HG03103 (cell line): ENCODE measurements around the gene ASB1.

ENCODE experiments used
- ATAC-seq: cut with Tn5 transposase; IDR thresholded peaks from one replicate; pipeline ENCODE4 v1.9.1; 2021; ENCODE audit warnings: low read depth; ENCODE audit not compliant: unreplicated experiment

ASB1 gene, protein sequence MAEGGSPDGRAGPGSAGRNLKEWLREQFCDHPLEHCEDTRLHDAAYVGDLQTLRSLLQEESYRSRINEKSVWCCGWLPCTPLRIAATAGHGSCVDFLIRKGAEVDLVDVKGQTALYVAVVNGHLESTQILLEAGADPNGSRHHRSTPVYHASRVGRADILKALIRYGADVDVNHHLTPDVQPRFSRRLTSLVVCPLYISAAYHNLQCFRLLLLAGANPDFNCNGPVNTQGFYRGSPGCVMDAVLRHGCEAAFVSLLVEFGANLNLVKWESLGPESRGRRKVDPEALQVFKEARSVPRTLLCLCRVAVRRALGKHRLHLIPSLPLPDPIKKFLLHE

DNA sequence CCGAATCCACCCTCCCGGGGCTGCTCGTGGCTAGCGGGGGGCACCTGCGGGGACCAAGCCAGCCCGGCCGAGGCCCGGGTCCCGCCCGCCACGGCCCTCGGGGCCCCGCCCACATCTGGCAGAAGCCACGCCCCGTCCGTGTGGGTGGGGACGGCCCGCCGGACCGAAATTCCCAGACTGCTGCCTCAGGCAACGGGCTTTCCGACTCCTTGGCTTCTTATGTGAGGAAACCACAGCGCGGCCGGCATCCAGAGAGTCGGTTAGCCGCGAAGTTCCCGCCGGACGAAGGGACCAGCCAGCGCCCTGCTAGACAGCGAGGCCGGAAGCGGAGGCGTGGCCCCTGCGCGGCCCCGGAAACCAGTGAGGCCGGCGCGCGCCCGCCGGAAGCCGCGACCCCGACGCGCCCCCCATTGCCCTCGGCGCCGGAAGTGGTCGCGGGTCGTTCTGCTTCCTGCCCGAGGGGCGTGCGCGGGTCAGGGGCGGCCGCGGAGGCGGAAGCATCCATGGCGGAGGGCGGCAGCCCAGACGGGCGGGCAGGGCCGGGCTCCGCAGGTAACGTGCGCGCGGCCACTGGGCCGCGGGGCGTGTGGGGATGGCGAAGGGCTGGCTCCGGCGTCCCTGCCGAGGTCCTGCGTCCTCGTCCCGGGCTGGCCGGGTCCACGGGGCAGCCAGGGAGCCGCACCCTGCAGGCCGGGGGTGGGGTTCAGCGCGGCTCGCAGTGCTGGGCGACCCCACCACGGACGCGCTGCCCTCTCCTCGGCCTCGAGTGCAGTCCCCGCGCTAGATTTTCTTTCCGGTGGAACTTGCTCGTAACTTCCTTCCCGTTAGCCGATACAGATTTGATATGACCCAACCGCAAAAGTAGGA lies at the start of gene ASB1:
ASB1 (plus strand) TSS at position 360 of the 867 bp plus-strand sequence; CDS start at position 504, 144 bp downstream.
- ATAC-seq: peak; percentile 78

DNA sequence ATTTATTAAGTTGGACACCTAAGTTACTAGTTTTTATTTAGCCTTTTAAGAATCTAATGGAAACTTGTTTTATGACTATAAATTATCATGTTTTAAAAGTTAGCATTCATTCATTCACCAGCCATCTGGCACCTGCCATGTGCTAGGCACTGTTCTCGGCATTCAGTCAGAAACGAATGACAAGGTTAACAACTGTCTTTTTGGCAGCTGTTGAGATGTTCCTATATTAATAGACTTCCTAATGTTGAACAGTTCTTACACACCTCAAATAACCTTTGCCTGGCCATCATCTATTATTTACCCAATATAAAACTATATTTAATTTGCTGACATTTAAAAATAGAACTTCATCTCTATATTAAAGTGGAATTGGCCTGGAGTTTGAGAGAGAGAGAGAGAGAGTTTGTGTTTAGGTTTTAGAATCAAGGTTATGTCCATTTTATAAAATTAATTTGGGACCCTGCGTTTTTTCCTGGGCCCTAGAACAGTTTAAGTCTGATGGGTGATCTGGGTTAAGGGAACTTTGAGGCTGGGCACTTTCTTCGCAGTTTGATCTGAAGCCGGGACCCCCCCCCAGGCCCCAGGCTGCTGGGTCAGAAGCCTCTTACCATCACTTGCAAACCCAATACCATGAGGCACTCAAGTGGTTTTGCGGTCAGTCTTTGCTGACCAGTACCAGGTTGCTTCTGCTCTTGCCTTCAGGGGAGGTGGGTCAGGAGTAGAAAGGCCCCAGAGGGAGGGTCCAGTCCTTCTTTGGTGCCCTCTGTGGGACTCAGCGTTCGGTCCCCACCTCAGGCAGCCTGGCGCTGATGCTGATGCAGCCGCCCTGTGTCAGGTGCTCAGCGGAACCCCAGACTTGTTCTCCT lies 48.3 kb upstream of the ASB1 start:
- no peak for ATAC-seq

DNA sequence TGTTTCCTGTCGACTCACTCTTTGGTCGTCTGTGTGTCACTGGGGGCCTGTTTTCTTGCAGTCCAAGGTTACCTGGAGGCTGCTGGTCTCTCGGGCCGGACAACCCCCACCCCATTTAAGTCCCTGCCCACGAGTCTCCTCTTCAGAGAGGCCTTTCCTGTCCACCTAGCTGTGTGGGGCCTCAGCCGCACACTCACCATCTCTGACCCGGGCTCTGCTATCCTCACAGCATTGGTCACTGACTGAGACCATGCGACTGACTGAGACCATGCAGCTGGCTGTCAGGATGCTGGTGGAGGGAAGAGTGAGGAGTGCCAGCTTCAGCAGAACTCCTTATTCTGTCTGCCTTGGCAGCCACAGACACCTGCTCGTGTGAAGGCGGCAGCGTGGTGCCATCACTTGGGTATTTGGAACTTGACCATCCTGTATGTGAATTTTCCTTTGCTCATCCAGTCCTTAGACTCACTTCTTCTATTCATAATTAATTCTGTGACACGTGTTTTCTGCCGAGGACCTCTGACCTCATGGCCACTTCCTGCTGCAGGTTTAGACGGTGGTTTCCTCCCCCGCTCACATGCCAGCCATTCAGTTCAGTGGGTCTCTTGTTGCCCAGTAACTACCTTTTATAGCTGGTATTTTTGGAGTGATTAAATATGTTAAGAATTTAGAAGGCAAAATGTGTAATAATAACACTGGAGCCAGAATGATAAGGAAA lies 47.5 kb upstream of the ASB1 start:
- no peak for ATAC-seq

DNA sequence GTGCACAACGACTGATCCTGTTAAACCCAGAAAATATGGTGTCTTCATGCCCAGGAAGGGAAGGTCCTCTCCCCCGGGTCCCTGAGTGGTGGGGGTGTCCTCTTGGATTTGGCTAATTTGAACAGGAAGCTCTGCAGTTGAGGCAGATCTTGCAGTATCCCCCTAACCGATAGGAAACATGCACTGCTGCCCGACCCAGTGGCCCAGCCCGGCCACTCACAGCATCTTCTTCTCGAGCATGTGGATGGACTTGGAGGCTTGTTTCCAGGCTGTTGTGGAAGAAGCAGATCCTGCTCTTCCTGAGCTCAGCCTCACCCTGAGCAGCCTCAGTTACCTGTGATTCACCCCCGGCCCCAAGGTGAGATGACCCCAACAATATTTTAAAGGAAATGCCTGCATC lies 46.4 kb upstream of the ASB1 start:
- no peak for ATAC-seq

DNA sequence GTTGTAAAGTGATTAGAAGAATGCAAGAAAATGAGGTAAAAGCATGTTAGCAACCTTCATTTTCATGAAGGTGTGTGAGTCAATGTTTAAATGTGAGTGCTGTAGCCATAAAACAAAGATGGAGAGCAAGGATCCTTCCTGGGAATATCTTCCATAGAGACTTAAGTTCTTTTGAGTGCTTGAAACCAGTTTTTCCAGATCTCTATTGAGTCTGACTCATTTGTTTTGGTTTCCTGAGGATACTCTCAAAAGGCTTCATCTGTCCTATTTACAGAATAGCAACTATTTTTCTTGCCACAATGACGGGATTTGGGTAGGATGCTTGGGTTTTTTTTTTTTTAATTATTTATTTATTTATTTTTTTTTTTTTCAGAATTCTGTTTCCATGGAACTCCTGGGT lies 45.9 kb upstream of the ASB1 start:
- no peak for ATAC-seq

DNA sequence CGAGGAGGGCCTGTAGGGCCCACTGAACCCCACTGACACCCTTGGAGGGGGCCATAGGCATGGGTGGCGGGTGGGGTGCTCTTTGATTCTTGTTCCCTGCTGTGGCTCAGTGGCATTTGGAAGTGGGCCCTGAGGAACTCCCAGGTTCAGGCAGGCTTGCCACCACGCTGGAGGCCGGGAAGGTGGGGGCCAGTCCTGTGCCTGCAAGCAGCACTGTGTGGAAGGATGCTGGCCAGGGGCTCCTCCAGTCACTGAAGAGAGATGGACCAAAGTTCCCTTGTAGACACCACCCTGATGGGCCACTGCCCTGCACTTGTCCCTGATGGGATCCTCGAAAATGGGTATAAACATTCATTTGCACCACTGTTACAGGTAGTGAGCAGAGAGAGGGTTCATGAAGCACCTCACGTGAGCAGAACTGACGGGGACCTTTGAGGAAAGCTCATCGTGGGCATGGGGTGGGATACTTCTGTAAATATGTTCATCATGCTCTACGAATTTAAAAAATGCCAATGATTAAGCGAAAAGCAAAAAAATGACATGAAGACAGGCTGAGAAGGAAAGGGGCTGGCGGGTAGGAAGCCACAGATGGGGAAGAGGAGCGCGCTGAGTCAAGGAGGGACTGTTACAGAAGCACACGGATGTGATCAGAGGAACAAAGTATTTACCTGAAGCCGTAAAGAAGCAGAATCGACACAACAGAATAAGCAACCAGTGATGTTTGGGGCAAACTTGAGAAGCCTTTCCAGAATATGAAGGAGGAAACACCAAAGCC lies 45.2 kb upstream of the ASB1 start:
- ATAC-seq: no peak

DNA sequence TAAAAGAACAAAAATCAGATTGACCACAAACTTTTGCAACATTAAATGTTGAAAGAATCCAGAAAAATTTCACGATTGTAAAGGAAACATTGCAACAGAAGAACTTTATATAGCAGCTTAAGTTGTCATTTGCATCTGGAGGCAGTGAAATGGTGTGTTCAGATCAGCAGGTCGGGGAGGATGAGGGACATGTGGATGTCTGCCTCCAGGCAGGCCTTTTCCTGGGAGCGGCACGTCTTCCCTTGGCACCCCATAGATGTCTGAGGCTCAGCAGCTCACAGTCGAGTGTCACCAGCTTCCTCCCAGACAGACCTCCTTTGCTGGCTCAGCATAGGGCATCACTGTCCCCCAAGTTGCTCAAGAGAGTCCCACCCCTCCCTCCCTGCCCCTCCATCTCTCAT lies 44.3 kb upstream of the ASB1 start:
- no peak for ATAC-seq

DNA sequence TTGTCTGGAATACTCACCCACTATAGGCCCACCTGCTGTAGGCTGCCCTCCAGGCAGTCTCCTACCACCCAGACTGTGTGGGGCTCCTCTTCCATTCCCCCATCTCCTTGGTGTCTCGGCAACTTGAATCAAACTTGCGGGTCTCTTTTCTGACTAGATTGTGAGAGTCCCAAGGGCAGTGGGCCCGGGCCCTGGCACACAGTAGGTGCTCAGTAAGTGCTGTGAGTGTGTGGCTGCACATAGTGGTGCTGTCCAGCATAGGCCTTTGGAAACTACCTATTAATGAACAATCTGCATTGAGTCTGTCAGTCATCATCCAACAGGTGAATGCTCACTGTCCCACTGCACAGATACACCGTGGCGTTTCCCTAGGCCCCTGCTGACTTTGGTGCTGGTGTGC lies 43.6 kb upstream of the ASB1 start:
- no peak for ATAC-seq

DNA sequence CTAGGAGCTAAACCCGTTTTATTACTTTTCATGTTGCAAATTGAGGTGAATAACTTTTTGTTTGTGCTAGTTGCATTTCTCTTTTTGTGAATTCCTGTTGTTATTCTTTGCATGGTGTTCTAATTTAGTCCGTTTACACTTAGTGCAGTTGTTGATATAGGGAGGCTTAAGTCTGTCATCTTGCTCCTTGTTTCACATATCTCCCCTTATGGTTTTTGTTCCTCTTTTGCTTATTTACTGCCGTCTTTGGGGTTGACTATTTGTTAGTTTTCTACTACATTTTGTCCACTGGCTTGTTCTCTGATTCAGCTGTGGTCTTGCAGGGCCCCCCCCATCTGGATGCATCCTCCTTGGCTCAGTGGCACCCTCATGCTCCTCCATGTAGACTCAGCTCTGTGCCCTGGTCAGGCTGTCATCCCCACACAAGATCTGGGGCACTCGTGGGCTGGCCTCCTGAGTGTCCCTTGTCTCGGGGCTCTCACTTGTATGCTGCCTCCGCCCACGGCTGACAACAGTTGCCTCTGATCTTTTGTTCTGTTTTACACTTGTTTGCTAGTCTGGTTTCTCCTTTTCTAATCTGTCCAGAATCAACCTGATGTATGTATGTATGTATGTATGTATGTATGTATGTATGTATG lies 42.9 kb upstream of the ASB1 start:
- ATAC-seq: no peak

DNA sequence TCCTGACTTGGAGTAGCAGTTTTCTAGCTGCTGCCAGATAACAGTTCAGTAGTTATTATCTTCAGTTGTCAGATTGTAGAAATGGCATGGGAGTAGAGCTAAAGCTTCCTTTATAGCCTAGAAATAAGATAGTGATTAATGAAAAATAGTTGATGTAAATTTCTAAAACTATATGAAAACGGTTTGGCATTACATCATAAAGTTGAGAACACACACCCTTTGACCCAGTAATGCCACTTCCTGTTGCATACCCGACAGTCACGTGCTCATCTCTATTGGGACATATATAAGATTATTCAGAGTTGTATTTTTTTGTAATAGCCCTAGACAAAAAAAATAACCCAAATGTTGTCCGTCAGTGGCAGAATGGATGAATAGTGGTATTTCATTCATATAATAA lies 39.4 kb upstream of the ASB1 start:
- ATAC-seq: no peak

DNA sequence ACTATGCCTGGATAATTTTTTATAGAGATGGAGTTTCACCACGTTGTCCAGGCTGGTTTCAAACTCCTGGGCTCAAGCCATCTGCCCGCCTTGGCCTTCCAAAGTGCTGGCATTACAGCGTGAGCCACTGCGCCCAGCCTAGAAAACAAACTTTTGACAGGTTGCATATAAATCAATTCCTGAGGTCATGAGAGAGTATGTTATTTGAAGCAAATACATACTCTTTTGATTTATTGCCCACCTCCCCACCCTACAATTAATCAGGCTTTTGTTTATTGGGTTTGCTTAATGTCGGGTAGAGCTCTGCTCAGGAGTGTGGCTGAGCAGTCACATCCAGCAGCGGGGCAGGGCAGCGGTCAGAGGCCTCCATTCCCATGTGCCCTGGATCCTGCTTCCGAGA lies 37.9 kb upstream of the ASB1 start:
- ATAC-seq: no peak

DNA sequence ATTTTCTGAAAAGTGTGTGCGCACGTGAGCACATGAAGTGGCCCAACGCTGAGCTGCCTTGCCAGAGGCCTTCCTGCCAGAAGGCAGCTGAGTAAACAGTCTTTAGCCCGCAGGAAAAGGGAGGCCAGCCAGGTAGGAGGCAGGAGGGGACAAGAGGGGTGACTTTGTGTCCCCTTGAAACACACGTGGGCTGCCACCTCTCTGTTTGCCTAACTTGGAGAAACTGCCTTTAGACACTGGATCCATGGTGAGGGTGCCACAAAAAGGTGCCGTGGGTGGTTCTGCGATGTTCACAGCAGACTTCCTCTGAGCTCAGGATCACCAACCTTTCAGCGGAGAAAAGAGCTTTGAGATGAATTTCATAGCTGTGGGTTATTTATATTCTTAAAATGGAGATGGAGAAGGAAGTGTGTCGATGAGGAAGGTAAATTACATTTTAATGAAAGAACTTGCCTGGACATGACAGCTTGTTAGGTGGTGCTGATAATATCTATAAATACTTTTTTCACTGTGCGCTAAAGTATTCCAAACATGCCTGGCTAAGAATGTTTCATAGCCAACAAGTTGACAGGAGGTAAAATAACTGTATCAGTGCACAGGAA lies 36.6 kb upstream of the ASB1 start:
- no peak for ATAC-seq

DNA sequence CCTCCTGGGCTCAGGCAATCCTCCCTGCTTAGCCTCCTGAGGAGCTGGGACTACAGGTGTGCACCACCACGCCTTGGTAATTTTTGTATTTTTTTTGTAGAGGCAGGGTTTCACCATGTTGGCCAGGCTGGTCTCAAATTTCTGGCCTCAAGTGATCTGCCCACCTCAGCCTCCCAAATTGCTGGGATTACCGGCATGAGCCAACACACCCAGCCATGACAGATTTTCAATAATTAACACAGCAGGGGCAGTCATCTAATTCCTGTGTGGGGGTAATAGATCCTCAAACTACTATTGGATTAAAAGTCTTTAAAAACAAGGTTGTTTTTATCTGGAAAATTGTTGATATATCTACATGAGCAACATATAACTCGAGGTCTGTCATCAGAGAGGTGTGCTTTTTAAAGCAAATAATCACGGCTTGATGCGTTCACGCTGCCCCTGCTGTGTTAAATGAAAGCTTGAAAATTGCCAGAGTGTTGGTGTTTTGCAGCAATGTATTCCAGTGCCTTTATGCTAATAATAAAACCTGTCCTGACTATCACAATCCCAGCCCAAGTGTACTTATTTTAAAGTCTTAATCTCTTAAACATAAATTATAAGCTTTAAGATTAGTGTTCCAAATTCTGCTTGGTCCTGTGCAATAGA lies 35.6 kb upstream of the ASB1 start:
- no peak for ATAC-seq

DNA sequence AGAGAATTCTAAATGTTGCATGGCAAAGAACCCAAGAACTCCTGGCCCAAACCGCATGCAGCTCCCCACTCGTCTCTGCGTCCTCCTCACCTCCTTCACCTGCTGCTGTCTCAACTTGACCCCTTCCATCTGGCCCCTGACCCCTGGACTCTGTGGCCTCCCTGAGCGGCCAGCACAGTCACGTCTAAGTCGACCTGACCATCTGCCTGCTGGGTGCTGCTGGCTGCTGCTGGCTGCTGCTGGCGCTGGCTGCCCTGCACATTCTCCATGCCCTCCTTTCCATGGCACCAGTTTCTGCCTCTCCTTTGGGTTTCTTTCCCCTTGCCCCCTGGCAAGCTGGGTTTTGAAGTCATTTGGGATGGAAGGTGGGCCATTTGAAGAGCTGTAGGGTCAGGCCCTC lies 30.1 kb upstream of the ASB1 start:
- ATAC-seq: no peak

DNA sequence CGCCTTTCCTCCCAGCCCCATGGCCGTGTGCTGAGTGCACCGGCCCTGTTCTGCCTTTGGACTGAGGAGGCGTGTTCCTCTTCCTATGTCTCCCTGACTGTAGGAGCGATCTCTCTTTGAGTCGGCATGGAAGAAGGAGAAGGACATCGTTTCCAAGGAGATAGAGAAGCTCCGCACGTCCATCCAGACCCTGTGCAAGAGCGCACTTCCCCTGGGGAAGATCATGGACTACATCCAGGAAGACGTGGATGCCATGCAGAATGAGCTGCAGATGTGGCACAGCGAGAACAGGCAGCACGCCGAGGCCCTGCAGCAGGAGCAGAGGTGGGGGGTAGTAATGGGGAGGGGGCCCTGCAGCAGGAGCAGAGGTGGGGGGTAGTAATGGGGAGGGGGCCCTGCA lies 29.4 kb upstream of the ASB1 start:
- ATAC-seq: no peak

DNA sequence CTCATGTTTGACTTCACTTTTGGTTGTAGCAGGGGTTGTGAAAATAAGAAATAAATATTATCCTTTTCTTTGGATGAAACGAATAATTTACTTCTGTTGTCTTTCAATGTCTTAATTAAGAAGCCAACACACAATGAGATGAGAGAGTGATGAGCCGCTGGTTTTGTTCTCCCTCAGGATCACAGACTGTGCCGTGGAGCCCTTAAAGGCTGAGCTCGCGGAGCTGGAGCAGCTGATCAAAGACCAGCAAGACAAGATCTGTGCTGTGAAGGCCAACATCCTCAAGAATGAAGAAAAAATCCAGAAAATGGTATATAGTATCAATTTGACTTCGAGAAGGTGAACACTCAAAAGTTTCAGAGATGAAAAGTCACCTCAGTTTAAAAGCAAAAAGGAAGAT lies 28.1 kb upstream of the ASB1 start:
- ATAC-seq: no peak

DNA sequence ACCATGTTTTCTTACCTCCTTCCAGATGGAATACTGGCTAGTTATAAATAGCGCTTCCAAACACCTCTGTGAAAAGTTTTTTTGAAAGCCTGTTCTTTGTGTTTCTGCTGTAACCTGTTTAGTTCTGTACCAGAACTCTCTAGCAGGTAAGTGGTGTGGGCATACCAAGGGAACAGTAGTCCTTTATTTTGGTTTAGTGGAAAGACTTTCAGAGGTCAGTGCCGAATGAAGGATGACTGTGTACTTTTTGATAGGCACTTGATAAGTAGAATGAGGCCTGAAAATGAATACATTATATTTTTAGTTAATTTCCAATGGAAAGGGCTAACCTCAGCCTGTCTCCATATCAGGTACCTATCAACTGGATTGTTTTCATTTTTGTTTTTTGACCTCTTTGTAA lies 27.6 kb upstream of the ASB1 start:
- no peak for ATAC-seq

DNA sequence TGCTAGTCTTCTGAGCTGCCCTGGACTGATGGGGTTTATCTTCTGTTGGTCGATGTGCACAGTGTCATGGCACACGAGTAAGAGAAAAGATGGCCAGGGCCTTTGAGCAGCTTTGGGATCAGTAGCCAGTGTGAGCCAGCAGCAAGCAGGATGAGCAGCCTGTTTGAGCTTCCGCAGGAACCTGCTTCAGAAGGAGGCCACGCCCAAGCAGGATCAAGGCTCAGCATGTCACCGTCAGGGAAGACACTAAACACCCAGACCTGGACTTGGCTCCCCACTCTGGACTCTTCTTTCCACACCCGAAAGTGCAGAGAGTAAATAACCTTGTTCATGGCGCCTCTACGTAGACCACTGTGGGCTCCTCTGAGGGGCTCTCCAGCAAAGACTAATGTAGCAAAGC lies 25.2 kb upstream of the ASB1 start:
- ATAC-seq: no peak
